H1 (cell line): ENCODE results near the gene PPP1R18. TPM values are rescaled to one million over a fixed set of nuclear protein-coding genes. Genes with fewer than 3 reads are reported as not detected.

Source experiments
- EP300 ChIP-seq, 2 experiments: IDR thresholded peaks; 1 replicate in 1 of 2; 2 replicates in 1 of 2; pipeline ENCODE4 v1.6.1; 2011 to 2012; ENCODE audit warnings: low read depth in 2 of 2, low read length in 2 of 2, mild to moderate bottlenecking in 2 of 2, borderline replicate concordance in 1 of 2, inconsistent platforms in 1 of 2, moderate library complexity in 1 of 2
- RFX5 ChIP-seq: IDR thresholded peaks from 2 replicates; pipeline ENCODE4 v1.6.1; 2011; ENCODE audit warnings: low read depth, low read length, improper control_type of control experiment, borderline replicate concordance
- TEAD4 ChIP-seq: IDR thresholded peaks from 2 replicates; pipeline ENCODE4 v1.6.1; 2012; ENCODE audit warnings: low read depth, low read length, inconsistent platforms, mixed read lengths
- polyA plus RNA-seq, 7 experiments: library from polyadenylated mRNA; depleted of rRNA in 3 of 7; stranded (reverse) in 5 of 7; unstranded in 2 of 7; fragments of >200 nt in 5 of 7; fragments of 200-250 nt in 2 of 7; gene quantifications; 1 replicate in 5 of 7; 2 replicates in 1 of 7; 4 replicates in 1 of 7; pipeline versions ENCODE4 v1.2.1 to v1.2.3, GENCODE V29; 2011 to 2013; ENCODE audit warnings: missing spikeins in 2 of 7, mixed read lengths in 2 of 7
- total RNA-seq: library from RNA; stranded (reverse); fragmentation: NEBNext Ultra II Directional; extraction: Animal tissue kit (Norgen Biotek cat#: 25700); gene quantifications from 2 replicates; pipeline ENCODE4 v1.2.1, GENCODE V29; 2021

PPP1R18 gene
- total and polyA plus RNA-seq, 2 of the 8 experiments (the other 6 are each of a cell fraction or from before 2014, with no cell fraction given) = 25.1 to 29.1 TPM

GRCh38 chr6:30681766-30682142 is 4.7 kb downstream of the PPP1R18 start (continued):
- no peak for TF ChIP-seq EP300 (IDR thresholded peaks at IDR 0.05; ENCODE audit: borderline replicate concordance in 1 of 2, low read depth in 2 of 2, low read length in 2 of 2)
- no peak for TF ChIP-seq TEAD4
- TF ChIP-seq RFX5 = no peak
